Esophagus (tissue), 2 donors: Measurements from ENCODE around the gene DGKZ. TPM values are rescaled to one million over a fixed set of nuclear protein-coding genes. Genes with fewer than 3 reads are reported as not detected.

ENCODE experiments used
- H3K27ac ChIP-seq, 2 donors: one replicate each; pipeline ENCODE4 v1.5.1; 2013; ENCODE audit warnings: low read depth in 2 of 2, mild to moderate bottlenecking in 2 of 2, inconsistent platforms in 1 of 2, low read length in 1 of 2, moderate library complexity in 1 of 2
- H3K27me3 ChIP-seq, 2 donors: one replicate each; pipeline ENCODE4 v1.6.1; 2013; ENCODE audit warnings: low read length in 2 of 2, control low read depth in 1 of 2, mild to moderate bottlenecking in 1 of 2; ENCODE audit not compliant: insufficient read depth in 2 of 2, control insufficient read depth in 1 of 2
- H3K36me3 ChIP-seq, 2 donors: one replicate each; pipeline ENCODE4 v1.6.1; 2013; ENCODE audit warnings: low read length in 1 of 2; ENCODE audit not compliant: control insufficient read depth in 2 of 2, insufficient read depth in 2 of 2
- H3K4me1 ChIP-seq, 2 donors: one replicate each; pipeline ENCODE4 v1.6.1; 2013; ENCODE audit warnings: low read length in 1 of 2; ENCODE audit not compliant: control insufficient read depth in 2 of 2, insufficient read depth in 2 of 2
- H3K4me3 ChIP-seq, 2 donors: one replicate each; pipeline ENCODE4 v1.5.1; 2013; ENCODE audit warnings: low read length in 2 of 2, mild to moderate bottlenecking in 2 of 2, low read depth in 1 of 2, moderate library complexity in 1 of 2
- H3K9me3 ChIP-seq, 2 donors: one replicate each; pipeline ENCODE4 v1.6.1; 2013; ENCODE audit warnings: mild to moderate bottlenecking in 2 of 2, low read depth in 1 of 2, low read length in 1 of 2, moderate library complexity in 1 of 2; ENCODE audit not compliant: control insufficient read depth in 2 of 2, insufficient read depth in 1 of 2
- WGBS, 2 donors: extraction: QIAGEN DNeasy Blood & Tissue Kit; methylation state at CpG; one replicate each; pipeline ENCODE4 v1.1.7; 2013; 5-methylcytosine and 5-hydroxymethylcytosine counted together
- polyA plus RNA-seq, 2 donors: library from polyadenylated mRNA; stranded (reverse); fragments of 200-250 nt; gene quantifications; one replicate each; pipeline ENCODE4 v1.2.3, GENCODE V29; 2013
- donor health status: healthy with polysubstance abuse.
- donor health status: Bipolar disorder and iron deficiency.

Gene DGKZ
- polyA plus RNA-seq, 2 donors: 27.3 to 36.6 TPM

DNA sequence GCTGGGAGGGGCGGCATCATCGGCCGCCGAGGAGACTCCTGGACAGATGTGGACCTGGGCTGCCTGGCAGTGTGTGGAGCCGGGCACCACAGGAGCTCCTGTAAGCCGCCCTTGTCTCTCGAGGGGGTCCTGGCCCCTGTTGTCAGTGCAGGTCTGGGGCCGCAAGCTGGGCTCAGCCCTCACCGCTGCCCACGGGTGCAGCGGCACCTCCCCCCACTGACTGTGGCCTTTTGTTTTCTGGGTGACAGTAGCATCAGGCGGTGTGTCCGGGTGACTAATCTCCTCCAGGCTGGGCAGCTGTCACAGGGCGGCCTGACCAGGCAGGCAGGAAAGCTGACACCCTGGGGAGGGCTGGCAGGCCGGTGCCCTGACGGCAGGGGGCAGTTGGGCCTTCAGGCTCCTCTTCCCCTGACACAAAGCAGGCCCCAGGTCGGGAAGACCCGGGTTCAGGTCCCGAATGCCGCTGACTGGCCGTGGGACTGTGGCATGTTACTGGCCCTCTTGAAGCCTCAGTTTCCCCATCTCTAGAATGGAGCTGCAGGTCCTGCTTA lies 16.3 kb downstream of the DGKZ start:
- 67 to 78% methylated on average over 21 of the region's 21 CpGs for WGBS, 2 donors
- no peak overlapping the region for H3K4me3 ChIP-seq
- H3K27ac ChIP-seq: peak overlapping the region; percentile 13 to 64
- no peaks in the 10 kb centered on the region for H3K9me3 ChIP-seq
- no peaks in the 10 kb centered on the region for H3K27me3 ChIP-seq
- peaks cover 0 to 16% of the 10 kb centered on the region in 2 donors for H3K36me3 ChIP-seq
- peaks cover 13 to 30% of the 10 kb centered on the region in 2 donors for H3K4me1 ChIP-seq

DNA sequence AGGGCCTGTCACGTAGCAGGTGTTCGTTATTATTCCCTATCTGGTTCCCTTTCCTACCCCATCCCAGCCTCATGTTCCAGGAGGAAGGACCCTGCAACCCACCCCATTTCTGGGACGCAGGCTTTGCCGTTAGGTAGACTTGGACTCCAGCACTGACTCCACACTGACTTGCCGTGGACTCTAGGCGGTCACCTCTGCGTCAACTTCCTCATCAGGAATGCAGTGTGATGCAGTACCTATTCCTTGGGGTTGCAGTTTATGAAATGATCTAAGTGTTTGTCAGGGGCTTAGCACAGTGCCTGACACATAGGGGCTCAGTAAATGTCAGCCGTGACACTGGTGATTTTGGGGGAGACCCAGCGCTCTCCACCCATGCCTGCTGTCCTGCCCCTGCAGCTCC lies 16.8 kb downstream of the DGKZ start:
- peaks cover 0 to 16% of the 10 kb centered on the region in 2 donors for H3K36me3 ChIP-seq
- H3K4me3 ChIP-seq: no peak overlapping the region
- peak overlapping the region; percentile 13 to 64 for H3K27ac ChIP-seq
- no peaks in the 10 kb centered on the region for H3K9me3 ChIP-seq
- peaks cover 13 to 30% of the 10 kb centered on the region in 2 donors for H3K4me1 ChIP-seq
- no peaks in the 10 kb centered on the region for H3K27me3 ChIP-seq
- WGBS, 2 donors: 83 to 88% methylated on average over 9 of the region's 9 CpGs

DNA sequence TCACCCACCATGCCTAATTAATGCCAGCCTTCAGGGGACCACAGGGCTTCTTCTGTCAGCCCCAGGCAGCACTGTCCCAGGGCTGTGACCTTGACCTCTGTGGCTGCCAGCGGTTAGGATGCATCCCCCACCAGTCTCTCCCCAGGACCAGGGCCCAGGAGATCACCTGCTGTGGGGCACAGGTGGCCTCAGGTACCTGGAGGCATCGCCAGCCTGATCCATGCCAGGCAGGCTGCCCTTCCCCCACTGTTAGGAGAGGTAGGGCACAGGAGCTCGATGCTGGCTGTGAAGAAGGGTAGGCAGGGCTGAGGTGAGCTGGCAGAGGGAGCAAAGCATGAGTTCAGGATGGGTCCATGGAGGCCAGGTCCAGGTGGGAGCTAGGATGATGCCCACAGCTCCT lies 17.5 kb downstream of the DGKZ start:
- H3K4me3 ChIP-seq: no peak overlapping the region
- 76 to 78% methylated on average over 3 of the region's 3 CpGs for WGBS, 2 donors
- H3K36me3 ChIP-seq: peaks cover 0 to 17% of the 10 kb centered on the region in 2 donors
- H3K27me3 ChIP-seq: no peaks in the 10 kb centered on the region
- H3K27ac ChIP-seq: no peak overlapping the region
- H3K9me3 ChIP-seq: no peaks in the 10 kb centered on the region
- H3K4me1 ChIP-seq: peaks cover 13 to 30% of the 10 kb centered on the region in 2 donors

DNA sequence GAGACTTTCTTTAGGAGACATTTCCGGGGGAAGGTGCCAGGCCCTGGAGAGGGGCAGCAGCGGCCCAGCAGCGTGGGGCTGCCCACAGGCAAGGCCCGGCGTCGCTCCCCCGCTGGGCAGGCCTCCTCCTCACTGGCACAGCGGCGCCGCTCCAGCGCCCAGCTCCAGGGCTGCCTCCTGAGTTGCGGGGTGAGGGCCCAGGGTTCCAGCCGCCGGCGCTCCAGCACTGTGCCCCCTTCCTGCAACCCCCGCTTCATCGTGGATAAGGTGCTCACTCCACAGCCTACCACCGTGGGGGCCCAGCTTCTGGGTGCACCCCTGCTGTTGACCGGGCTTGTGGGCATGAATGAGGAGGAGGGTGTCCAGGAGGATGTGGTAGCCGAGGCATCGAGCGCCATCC lies 19.0 kb downstream of the DGKZ start:
- Histone ChIP-seq H3K4me3 (no peak overlapping the region), H3K36me3 (peaks cover 0 to 26% of the 10 kb centered on the region in 2 donors), H3K4me1 (peaks cover 11 to 27% of the 10 kb centered on the region in 2 donors), H3K27ac (no peak overlapping the region), H3K27me3 (no peaks in the 10 kb centered on the region), H3K9me3 (no peaks in the 10 kb centered on the region)
- WGBS, 2 donors: 90% methylated on average over 22 of the region's 22 CpGs

DNA sequence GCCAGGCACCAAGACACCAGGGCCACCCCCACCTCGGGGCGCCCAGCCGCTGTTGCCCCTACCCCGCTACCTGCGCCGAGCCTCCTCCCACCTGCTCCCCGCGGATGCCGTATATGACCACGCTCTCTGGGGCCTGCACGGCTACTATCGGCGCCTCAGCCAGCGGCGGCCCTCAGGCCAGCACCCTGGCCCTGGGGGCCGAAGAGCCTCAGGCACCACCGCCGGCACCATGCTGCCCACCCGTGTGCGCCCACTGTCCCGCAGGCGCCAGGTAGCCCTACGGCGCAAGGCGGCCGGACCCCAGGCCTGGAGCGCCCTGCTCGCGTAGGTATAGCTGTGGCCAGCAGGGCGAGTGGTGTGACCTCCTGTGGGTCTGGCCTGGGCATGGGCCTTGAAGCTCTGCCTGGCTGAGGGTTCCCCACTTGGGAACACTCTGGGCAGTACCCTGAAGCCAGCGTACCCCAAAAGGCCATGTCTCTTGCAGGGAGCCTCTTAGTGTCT lies 19.4 kb downstream of the DGKZ start:
- Histone ChIP-seq H3K36me3 (peaks cover 0 to 30% of the 10 kb centered on the region in 2 donors), H3K4me1 (peaks cover 10 to 26% of the 10 kb centered on the region in 2 donors), H3K4me3 (no peak overlapping the region), H3K27me3 (no peaks in the 10 kb centered on the region), H3K9me3 (no peaks in the 10 kb centered on the region), H3K27ac (no peak overlapping the region)
- WGBS, 2 donors: 92 to 93% methylated on average over 31 of the region's 31 CpGs

DNA sequence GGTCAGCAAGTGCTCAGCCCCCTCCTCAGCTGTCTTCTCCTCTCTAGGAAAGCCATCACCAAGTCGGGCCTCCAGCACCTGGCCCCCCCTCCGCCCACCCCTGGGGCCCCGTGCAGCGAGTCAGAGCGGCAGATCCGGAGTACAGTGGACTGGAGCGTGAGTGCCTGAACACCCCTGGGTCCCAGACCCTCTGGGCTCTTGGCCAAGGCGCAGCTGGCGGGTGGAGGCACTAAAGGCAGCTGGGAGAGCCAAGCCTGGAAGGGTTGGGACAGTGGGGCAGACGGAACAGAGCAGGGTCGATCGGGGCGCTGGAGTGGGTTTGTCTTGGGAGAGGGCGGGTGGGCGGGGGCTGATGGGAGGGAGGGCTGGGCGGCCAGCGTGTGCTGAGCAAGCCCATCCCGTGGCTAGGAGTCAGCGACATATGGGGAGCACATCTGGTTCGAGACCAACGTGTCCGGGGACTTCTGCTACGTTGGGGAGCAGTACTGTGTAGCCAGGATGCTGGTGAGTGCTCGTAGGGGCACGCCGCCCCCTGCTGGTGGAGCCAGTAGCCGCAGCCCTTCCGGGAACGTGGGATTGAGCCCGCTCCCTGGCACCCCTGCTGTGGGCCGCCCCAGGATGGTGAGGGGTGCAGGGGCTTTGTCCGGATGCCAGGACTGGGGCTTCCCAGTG lies 20.1 kb downstream of the DGKZ start:
- H3K4me1 ChIP-seq: peaks cover 10 to 21% of the 10 kb centered on the region in 2 donors
- H3K9me3 ChIP-seq: no peaks in the 10 kb centered on the region
- no peak overlapping the region for H3K27ac ChIP-seq
- peaks cover 0 to 36% of the 10 kb centered on the region in 2 donors for H3K36me3 ChIP-seq
- no peak overlapping the region for H3K4me3 ChIP-seq
- H3K27me3 ChIP-seq: no peaks in the 10 kb centered on the region
- 25 to 30% methylated on average over 30 to 32 of the region's 32 CpGs for WGBS, 2 donors

DNA sequence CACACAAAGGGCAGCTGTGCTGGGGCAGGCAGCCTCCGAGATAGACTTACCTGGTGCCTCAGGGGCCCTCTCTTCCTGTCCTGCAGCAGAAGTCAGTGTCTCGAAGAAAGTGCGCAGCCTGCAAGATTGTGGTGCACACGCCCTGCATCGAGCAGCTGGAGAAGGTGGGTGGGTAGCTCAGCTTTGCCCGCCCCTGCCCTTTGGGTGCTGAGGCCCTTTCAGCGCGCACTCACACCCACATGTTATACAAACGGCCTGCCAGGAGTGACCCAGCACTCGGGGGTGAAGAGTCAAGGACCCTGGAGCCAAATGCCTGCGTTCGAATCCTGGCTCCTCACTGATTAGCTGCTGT lies 20.6 kb downstream of the DGKZ start:
- Histone ChIP-seq H3K4me3 (no peak overlapping the region), H3K36me3 (peaks cover 0 to 39% of the 10 kb centered on the region in 2 donors), H3K4me1 (peaks cover 5 to 17% of the 10 kb centered on the region in 2 donors), H3K27me3 (no peaks in the 10 kb centered on the region), H3K9me3 (no peaks in the 10 kb centered on the region), H3K27ac (no peak overlapping the region)
- 78% methylated on average over 11 to 12 of the region's 12 CpGs for WGBS, 2 donors

DNA sequence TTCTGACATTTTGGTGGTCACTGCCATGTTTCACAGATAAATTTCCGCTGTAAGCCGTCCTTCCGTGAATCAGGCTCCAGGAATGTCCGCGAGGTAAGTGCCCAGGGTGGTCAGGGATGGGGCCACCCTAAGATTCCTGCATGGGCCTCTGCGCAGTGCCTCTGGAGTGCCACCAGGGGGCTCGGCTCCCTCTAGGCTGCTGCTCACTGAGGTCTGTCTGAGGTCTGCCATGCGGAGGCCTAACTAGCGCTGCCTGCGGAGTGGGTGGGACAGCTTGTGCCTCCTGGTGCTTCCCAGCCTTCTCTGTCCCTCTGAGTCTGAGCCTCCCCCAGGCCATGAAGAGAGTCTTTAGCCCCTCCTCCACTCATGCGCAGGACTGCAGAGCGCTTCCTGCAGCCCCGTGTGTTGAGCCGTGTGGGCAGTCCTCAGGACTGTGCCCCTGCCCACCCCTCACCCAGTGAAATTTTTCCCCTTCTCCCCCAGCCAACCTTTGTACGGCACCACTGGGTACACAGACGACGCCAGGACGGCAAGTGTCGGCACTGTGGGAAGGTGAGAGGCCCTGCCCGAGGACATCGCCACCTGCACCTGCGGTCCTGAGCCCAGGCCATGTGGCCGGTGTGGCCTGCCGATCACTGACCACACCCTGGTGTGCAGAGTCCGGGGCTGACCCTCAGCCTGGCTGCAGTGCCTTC lies 22.3 kb downstream of the DGKZ start:
- 74 to 75% methylated on average over 25 of the region's 25 CpGs for WGBS, 2 donors
- Histone ChIP-seq H3K4me3 (no peak overlapping the region), H3K27ac (no peak overlapping the region), H3K27me3 (no peaks in the 10 kb centered on the region), H3K4me1 (peaks cover 0 to 4% of the 10 kb centered on the region in 2 donors), H3K36me3 (peaks cover 0 to 44% of the 10 kb centered on the region in 2 donors), H3K9me3 (no peaks in the 10 kb centered on the region)

DNA sequence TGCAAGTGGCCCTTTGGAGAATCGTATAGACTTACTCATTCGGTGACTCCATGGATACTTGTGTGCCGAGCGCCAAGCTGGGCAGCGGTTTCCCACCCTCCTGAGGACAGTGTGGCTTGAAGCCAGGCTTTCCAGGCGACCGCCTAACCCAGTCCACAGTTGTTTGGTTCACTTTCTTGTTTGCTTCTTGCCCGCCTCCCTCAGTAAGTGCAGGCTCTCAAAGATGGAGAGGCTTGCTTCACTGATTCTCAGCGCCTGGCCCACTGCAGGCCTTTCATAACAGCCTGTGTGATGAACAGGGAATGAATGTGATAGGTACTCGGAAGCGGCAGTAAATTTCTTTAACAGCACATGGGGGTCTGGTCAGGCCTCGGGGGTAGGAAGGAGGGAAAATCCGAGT lies 23.0 kb downstream of the DGKZ start:
- no peak overlapping the region for H3K4me3 ChIP-seq
- peaks cover 0 to 4% of the 10 kb centered on the region in 2 donors for H3K4me1 ChIP-seq
- no peaks in the 10 kb centered on the region for H3K27me3 ChIP-seq
- H3K9me3 ChIP-seq: no peaks in the 10 kb centered on the region
- peaks cover 0 to 50% of the 10 kb centered on the region in 2 donors for H3K36me3 ChIP-seq
- WGBS, 2 donors: 89 to 91% methylated on average over 13 of the region's 13 CpGs
- H3K27ac ChIP-seq: no peak overlapping the region
